Measurements from ENCODE around the gene PPP2R2B. TPM values are rescaled to one million over a fixed set of nuclear protein-coding genes. Genes with fewer than 3 reads are reported as not detected.

PPP2R2B gene
- total and polyA plus RNA-seq, 3 donors from 2014 or later = 9.8 to 36.6 (median 32.0) TPM

GRCh38 chr5:146644831-146645230, 233.7 kb downstream of the PPP2R2B start:
- H3K4me3 ChIP-seq = no peak overlapping the region
- intact Hi-C loops (cut with DNase I; ENCODE audit: low total_unique reads) = no loop called here
- TF ChIP-seq CTCF (IDR thresholded peaks at IDR 0.05) (no peak), POLR2A (IDR thresholded peaks at IDR 0.05) (no peak)

GRCh38 chr5:146643776-146644175, 234.8 kb downstream of the PPP2R2B start:
- H3K4me1 ChIP-seq = no peaks in the 10 kb centered on the region
- 32 to 34% methylated on average over 2 of the region's 2 CpGs for WGBS, 2 donors
- H3K27me3 ChIP-seq = no peaks in the 10 kb centered on the region
- no peak overlapping the region for H3K27ac ChIP-seq
- intact Hi-C loops (cut with DNase I; ENCODE audit: low total_unique reads) = no loop called here
- DNase-seq = no peak
- H3K36me3 ChIP-seq (ENCODE audit: low read depth, missing control alignments) = no peaks in the 10 kb centered on the region
- H3K9me3 ChIP-seq = no peaks in the 10 kb centered on the region
- TF ChIP-seq POLR2A (IDR thresholded peaks at IDR 0.05) = no peak
- no peak overlapping the region for H3K4me3 ChIP-seq

More at GRCh38 chr5:146644831-146645230, 233.7 kb downstream of the PPP2R2B start:
- WGBS, 2 donors = 87 to 92% methylated on average over 3 of the region's 3 CpGs
- H3K27ac ChIP-seq = no peak overlapping the region
- H3K9me3 ChIP-seq = no peaks in the 10 kb centered on the region
- no peaks in the 10 kb centered on the region for H3K4me1 ChIP-seq
- no peaks in the 10 kb centered on the region for H3K36me3 ChIP-seq (ENCODE audit: low read depth, missing control alignments)
- DNase-seq = no peak
- no peaks in the 10 kb centered on the region for H3K27me3 ChIP-seq

- Histone ChIP-seq H3K9me3 (no peaks in the 10 kb centered on the region), H3K4me1 (no peaks in the 10 kb centered on the region), H3K36me3 (ENCODE audit: low read depth, missing control alignments) (no peaks in the 10 kb centered on the region), H3K27me3 (no peaks in the 10 kb centered on the region), H3K27ac (no peak overlapping the region), H3K4me3 (no peak overlapping the region)
- no peak for DNase-seq
- intact Hi-C loops (cut with DNase I; ENCODE audit: low total_unique reads) = no loop called here
- TF ChIP-seq CTCF (IDR thresholded peaks at IDR 0.05) = no peak
- TF ChIP-seq POLR2A (IDR thresholded peaks at IDR 0.05) = no peak
- WGBS, 2 donors = 87 to 93% methylated on average over 3 of the region's 3 CpGs
Measured at GRCh38 chr5:146642410-146642809, 236.1 kb downstream of the PPP2R2B start.

- Histone ChIP-seq H3K27ac (no peak overlapping the region), H3K36me3 (ENCODE audit: low read depth, missing control alignments) (no peaks in the 10 kb centered on the region), H3K4me3 (no peak overlapping the region), H3K4me1 (no peaks in the 10 kb centered on the region), H3K27me3 (no peaks in the 10 kb centered on the region), H3K9me3 (no peaks in the 10 kb centered on the region)
- no peak for DNase-seq
- TF ChIP-seq POLR2A (IDR thresholded peaks at IDR 0.05) (no peak), CTCF (IDR thresholded peaks at IDR 0.05) (no peak)
- WGBS, 2 donors = 86 to 88% methylated on average over 3 of the region's 3 CpGs
- intact Hi-C loops (cut with DNase I; ENCODE audit: low total_unique reads) = no loop called here
Measured at GRCh38 chr5:146641941-146642340, 236.6 kb downstream of the PPP2R2B start.

GRCh38 chr5:146640285-146640896, 238.2 kb downstream of the PPP2R2B start:
- Histone ChIP-seq H3K9me3 (no peaks in the 10 kb centered on the region), H3K27me3 (no peaks in the 10 kb centered on the region), H3K4me1 (no peaks in the 10 kb centered on the region), H3K27ac (no peak overlapping the region), H3K36me3 (ENCODE audit: low read depth, missing control alignments) (no peaks in the 10 kb centered on the region), H3K4me3 (no peak overlapping the region)
- TF ChIP-seq CTCF (IDR thresholded peaks at IDR 0.05) (no peak), POLR2A (IDR thresholded peaks at IDR 0.05) (no peak)
- DNase-seq = no peak
- WGBS, 2 donors = 72 to 83% methylated on average over 7 of the region's 7 CpGs
- intact Hi-C loops (cut with DNase I; ENCODE audit: low total_unique reads) = no loop called here

All from testis (tissue), 3 donors.